Measurements from ENCODE around the gene SHANK2.
"Not testable (repeated sequence)": the region's sequence is repeated elsewhere in the genome, so short reads cannot be mapped to it uniquely, and the experiment has no call there.

Gene SHANK2

GRCh38 chr11:71241721-71242259 is 10.6 kb downstream of the SHANK2 start:
- no peak for DNase-seq

- no peak for DNase-seq
Measured at GRCh38 chr11:71240865-71241691, 11.3 kb downstream of the SHANK2 start.

DNA sequence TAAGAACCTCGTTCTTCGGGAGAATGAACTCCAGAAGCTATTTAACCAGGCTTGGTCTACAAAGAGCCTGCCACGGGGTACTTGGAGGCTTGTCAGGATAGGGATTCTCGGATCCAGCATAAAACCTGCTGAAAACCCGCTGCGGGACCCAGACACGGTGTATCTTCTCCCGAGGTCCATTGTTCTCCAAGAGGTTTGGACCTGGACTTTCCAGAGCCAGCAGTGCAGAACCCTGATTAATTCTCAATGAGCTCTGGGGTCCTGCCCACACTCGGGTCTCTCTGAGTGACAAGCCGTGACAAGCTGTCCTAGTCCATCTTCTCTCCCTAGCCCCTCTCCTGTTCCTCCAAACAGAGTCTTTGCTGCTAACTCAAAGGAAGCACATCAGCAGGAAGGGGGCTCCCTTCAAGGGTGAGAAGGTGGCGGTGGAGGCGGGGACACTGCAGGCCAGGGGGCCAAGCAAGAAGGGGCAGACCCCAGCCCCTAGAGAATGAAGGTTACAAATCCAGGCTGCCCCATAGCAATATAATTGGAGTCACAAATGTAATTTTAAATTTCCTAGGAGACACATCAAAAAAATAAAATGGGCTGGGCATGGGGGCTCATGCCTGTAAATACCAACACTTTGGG is 12.2 kb downstream of the SHANK2 start:
- DNase-seq = no peak

- no peak for DNase-seq
Measured at GRCh38 chr11:71239581-71239980, 12.8 kb downstream of the SHANK2 start.

DNA sequence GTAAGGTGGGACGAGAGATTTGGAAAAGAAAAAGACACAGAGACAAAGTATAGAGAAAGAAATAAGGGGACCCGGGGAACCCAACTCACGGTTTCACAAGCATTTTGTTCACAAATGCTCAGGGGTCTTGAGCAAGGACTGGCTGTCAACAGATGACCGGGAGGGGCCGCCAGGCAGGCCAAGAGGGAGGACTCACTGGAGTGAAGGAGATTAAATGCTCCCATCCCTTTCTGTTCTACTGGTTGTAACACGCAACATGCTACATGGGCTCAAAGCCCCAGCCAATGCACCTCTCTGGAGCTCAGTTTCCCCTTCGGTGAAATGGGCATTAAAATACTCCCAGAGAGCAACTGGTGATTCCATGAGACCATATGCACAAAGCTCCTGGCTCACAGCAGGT is 13.4 kb downstream of the SHANK2 start:
- DNase-seq = no peak

- DNase-seq = no peak
Measured at GRCh38 chr11:71238285-71238875, 14.0 kb downstream of the SHANK2 start.

GRCh38 chr11:71237853-71238252 is 14.5 kb downstream of the SHANK2 start:
- DNase-seq = no peak

DNA sequence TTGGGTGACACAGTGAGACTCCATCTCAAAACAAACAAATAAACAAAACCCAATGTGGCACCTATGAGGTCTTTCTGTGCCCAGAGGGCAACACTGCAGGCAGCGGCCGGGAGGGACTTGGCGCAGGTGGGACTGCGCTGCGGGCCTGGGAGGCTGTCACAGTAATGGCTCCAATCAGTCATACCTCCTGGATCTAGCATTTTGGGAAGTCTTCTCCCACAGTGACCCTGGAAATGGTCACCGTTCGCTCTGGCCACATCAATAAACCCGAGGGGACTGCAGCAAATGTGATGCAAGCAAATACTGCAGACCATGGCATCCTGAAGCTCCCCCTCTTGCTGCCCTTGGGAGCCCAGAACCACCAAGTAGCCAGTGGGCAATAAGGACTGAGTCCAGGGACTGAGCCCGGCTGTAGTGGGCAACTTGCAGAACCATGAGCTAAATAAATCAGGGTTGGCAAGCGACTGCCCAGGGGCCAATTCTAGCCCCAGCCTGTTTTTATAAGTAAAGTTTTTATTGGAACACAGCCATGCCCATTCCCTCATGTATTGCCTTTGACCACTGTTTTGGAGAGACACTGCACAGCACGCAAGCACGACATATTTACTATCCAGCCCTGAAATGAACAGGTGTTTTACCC is 15.4 kb downstream of the SHANK2 start:
- DNase-seq = no peak

GRCh38 chr11:71235719-71236118 is 16.7 kb downstream of the SHANK2 start:
- no peak for DNase-seq

GRCh38 chr11:71233896-71234852 is 18.2 kb downstream of the SHANK2 start:
- not testable (repeated sequence) for DNase-seq

- no peak for DNase-seq
Measured at GRCh38 chr11:71232364-71232763, 20.0 kb downstream of the SHANK2 start.

DNA sequence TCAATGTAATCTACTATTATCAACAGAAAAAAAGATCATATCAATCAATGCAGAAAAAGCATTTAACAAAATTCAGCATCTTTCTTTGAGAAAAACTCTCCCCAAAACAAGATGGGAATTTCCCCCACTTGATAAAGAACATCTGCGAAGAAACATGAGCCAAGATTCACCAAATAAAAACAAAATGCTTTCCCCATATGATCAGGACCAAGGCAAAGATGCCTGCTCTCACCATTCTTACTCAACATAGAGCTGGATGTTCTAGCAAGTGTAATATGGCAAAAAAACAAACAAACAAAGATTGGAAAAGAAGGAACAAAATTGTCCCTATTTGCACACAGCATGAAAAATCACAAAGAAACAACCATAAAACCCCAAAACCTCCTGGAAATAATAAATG is 23.4 kb downstream of the SHANK2 start:
- no peak for DNase-seq

DNA sequence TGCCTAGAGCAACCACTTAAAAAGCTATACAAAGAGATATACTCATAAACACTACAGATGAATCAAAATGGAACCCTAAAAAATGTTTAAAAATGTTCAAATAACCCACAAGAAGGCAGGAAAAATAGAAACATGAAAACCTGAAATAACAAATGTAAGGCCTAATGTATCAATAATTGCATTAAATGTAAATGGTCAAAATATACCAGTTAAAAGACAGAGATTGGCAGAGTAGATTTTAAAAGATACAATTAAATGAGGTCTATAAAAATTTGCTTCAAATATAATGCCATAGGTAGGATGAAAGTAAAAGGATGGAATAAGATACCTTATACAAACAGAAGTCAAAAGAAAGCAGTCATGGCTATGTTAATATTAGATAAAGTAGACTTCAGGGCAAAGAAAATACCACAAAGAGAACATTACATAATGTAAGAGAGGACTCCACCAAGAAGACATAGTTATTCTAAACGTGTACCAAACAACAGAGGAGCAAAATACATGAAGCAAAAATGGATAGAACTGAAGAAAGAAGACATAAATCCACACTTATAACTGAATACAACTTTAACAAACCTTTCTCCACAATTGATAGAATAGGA is 25.2 kb downstream of the SHANK2 start:
- no peak for DNase-seq

DNA sequence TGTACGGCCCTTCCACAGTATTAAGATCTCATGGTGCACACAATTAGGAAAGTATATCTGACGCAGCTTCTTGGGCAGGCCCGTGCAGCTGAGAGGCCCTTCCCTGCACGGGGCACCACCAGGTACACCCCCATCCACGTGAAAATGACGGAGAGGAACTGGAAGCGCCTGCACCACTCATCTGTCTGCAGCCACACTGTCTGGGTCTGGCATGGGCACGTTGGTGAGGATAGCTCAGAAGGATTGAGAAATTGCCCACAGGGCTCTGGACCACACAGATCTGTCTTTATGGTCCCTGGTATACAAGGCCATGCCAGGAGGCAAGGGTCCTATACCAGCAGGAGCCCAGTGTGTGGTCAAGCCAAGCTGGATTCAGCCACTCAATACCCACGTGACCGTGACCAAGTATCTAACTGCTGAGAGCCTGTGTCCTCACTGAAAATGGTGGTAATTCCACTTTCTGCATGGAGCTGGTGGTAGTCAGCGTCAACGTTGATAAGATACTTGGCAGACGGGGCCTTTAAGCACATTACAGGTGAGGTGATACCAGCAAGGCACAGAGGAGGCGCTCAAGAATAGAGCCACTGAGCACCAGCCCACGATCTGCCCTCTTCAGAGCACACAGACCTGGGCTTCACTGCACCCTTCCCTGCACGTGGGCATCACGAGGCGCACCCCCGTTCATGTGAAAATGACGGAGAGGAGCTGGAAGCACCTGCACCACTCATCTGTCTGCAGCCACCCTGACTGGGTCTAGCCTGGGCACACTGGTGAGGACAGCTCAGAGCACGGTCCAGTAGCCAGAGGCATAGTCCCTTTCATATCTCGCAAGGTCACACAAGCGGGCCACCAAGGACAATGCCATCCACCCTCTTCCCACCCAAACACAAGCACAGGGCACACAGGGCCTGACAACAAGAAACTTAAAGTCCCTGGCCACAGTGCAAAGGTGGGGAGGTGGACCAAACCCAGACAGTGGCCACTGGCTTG is 28.4 kb downstream of the SHANK2 start:
- DNase-seq = no peak

- DNase-seq = no peak
Measured at GRCh38 chr11:71223081-71223405, 29.3 kb downstream of the SHANK2 start.

- no peak for DNase-seq
Measured at GRCh38 chr11:71222318-71223080, 29.9 kb downstream of the SHANK2 start.

- DNase-seq = no peak
Measured at GRCh38 chr11:71221821-71222220, 30.6 kb downstream of the SHANK2 start.

- no peak for DNase-seq
Measured at GRCh38 chr11:71221201-71221600, 31.2 kb downstream of the SHANK2 start.

GRCh38 chr11:71218789-71219499 is 33.4 kb downstream of the SHANK2 start:
- no peak for DNase-seq

All from NCI-H1694 treated with DMSO at 0.1 percent for 48 hours (cell line).